ENCODE measurements around the gene THUMPD2. TPM values are rescaled to one million over a fixed set of nuclear protein-coding genes. Genes with fewer than 3 reads are reported as not detected.
"Not testable (repeated sequence)": the region's sequence is repeated elsewhere in the genome, so short reads cannot be mapped to it uniquely, and the experiment has no call there.

THUMPD2 gene
- total RNA-seq, 1 donor from 2014 or later = 5.7 TPM

GRCh38 chr2:39772086-39772811, 6.8 kb downstream of the THUMPD2 start:
- ATAC-seq (ENCODE audit: poor library complexity) = no peak
- intact Hi-C loops (cut with DNase I) = no loop called here
- DNase-seq = no peak

- intact Hi-C loops (cut with DNase I) = no loop called here
- no peak for DNase-seq
These were observed 16.6 kb downstream of the THUMPD2 start for GRCh38 chr2:39762448-39762847.

GRCh38 chr2:39757156-39757555, 21.9 kb downstream of the THUMPD2 start:
- ATAC-seq (ENCODE audit: poor library complexity) (no peak), DNase-seq (no peak)
- intact Hi-C loops (cut with DNase I) = no loop called here

More at GRCh38 chr2:39762448-39762847, 16.6 kb downstream of the THUMPD2 start:
- no peak for ATAC-seq (ENCODE audit: poor library complexity)

GRCh38 chr2:39755466-39755865, 23.6 kb downstream of the THUMPD2 start:
- ATAC-seq (ENCODE audit: poor library complexity) (no peak), DNase-seq (no peak)
- intact Hi-C loops (cut with DNase I) = no loop called here

- no peak for DNase-seq
- no peak for ATAC-seq (ENCODE audit: poor library complexity)
- intact Hi-C loops (cut with DNase I) = no loop called here
These were observed 35.7 kb downstream of the THUMPD2 start for GRCh38 chr2:39743269-39743776.

- intact Hi-C loops (cut with DNase I) = no loop called here
- DNase-seq = no peak
- ATAC-seq (ENCODE audit: poor library complexity) = no peak
These were observed 37.2 kb downstream of the THUMPD2 start for GRCh38 chr2:39741871-39742270.

GRCh38 chr2:39739386-39739785, 39.7 kb downstream of the THUMPD2 start:
- intact Hi-C loops (cut with DNase I) = no loop called here
- no peak for ATAC-seq (ENCODE audit: poor library complexity)
- no peak for DNase-seq

GRCh38 chr2:39738936-39739335, 40.1 kb downstream of the THUMPD2 start:
- intact Hi-C loops (cut with DNase I) = no loop called here
- DNase-seq = no peak
- no peak for ATAC-seq (ENCODE audit: poor library complexity)

- DNase-seq (no peak), ATAC-seq (ENCODE audit: poor library complexity) (no peak)
- intact Hi-C loops (cut with DNase I) = no loop called here
These were observed 41.4 kb downstream of the THUMPD2 start for GRCh38 chr2:39737661-39738060.

- no peak for DNase-seq
- intact Hi-C loops (cut with DNase I) = no loop called here
- ATAC-seq (ENCODE audit: poor library complexity) = no peak
These were observed 42.4 kb downstream of the THUMPD2 start for GRCh38 chr2:39736640-39737039.

GRCh38 chr2:39735648-39736047, 43.4 kb downstream of the THUMPD2 start:
- DNase-seq = no peak
- intact Hi-C loops (cut with DNase I) = no loop called here
- ATAC-seq (ENCODE audit: poor library complexity) = no peak

GRCh38 chr2:39734445-39734844, 44.6 kb downstream of the THUMPD2 start:
- intact Hi-C loops (cut with DNase I) = no loop called here
- ATAC-seq (ENCODE audit: poor library complexity) = no peak
- no peak for DNase-seq

- ATAC-seq (ENCODE audit: poor library complexity) (no peak), DNase-seq (no peak)
- intact Hi-C loops (cut with DNase I) = no loop called here
These were observed 45.9 kb downstream of the THUMPD2 start for GRCh38 chr2:39733070-39733674.

- DNase-seq (no peak), ATAC-seq (ENCODE audit: poor library complexity) (no peak)
- intact Hi-C loops (cut with DNase I) = no loop called here
These were observed 46.6 kb downstream of the THUMPD2 start for GRCh38 chr2:39732482-39732881.

GRCh38 chr2:39731546-39731945, 47.5 kb downstream of the THUMPD2 start:
- ATAC-seq (ENCODE audit: poor library complexity) (no peak), DNase-seq (no peak)
- intact Hi-C loops (cut with DNase I) = no loop called here

GRCh38 chr2:39730685-39731302, 48.3 kb downstream of the THUMPD2 start:
- ATAC-seq (ENCODE audit: poor library complexity) = no peak
- intact Hi-C loops (cut with DNase I) = no loop called here
- no peak for DNase-seq

GRCh38 chr2:39730276-39730675, 48.8 kb downstream of the THUMPD2 start:
- no peak for DNase-seq
- ATAC-seq (ENCODE audit: poor library complexity) = no peak
- intact Hi-C loops (cut with DNase I) = no loop called here

GRCh38 chr2:39728941-39729351, 50.1 kb downstream of the THUMPD2 start:
- intact Hi-C loops (cut with DNase I) = no loop called here
- no peak for ATAC-seq (ENCODE audit: poor library complexity)
- no peak for DNase-seq

GRCh38 chr2:39728085-39728484, 51.0 kb downstream of the THUMPD2 start:
- DNase-seq; intact Hi-C loops (cut with DNase I); ATAC-seq (ENCODE audit: poor library complexity): not testable (repeated sequence)

- intact Hi-C loops (cut with DNase I) = no loop called here
These were observed 53.7 kb downstream of the THUMPD2 start for GRCh38 chr2:39725401-39725800.

More at GRCh38 chr2:39725401-39725800, 53.7 kb downstream of the THUMPD2 start:
- ATAC-seq (ENCODE audit: poor library complexity) = no peak
- DNase-seq = no peak
